Activated effector memory CD4-positive, alpha-beta T cell treated with anti-CD3 and anti-CD28 coated beads, Interleukin-2, amount 50 U/mL, for 16 hours (primary cell): Measurements from ENCODE around the gene ZNF275.
"Not testable (repeated sequence)": the region's sequence is repeated elsewhere in the genome, so short reads cannot be mapped to it uniquely, and the experiment has no call there.

Experiments used
- DNase-seq: peaks from one replicate; pipeline ENCODE4 v3.0.0-alpha.2; 2020

Gene ZNF275

DNA sequence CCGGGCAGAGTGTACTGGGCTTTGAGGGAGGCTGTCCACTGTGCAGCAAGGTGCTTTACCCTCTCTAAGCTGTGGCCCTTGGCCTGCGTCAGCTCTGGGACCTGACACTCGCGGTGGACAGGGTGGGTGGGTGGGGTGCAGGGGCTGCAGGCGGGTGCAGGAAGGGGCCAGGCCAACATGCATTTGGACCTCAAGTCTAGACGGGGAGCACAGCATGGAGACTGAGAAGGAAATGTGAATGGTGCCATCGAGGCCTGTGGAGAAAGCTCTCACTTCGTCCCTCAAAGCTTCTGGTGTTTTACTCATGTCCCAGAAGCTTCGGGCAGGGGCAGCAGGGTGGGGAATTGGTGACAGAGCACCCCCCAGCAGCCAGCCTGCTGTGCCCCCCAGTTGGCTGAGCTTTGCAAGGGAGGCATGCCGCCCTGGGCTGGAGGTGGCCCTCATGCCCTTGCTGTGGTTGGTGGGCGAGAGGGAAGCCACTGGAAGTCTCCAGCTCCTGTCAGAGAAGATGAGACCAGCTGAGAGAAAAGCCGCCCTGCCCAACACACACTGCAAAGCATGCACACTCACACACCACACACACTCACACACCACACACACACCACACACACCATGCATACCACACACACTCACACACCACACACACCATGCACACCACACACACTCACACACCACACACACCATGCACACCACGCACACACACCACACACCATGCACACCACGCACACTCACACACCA lies 54.9 kb downstream of the ZNF275 start:
- no peak for DNase-seq

DNA sequence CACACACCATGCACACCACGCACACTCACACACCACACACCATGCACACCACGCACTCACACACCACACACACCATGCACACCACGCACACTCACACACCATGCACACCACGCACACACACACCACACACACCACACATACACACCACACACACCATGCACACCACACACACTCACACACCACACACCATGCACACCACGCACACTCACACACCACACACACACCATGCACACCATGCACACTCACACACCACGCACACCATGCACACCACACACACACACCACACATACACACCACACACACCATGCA lies 55.5 kb downstream of the ZNF275 start:
- not testable (repeated sequence) for DNase-seq

DNA sequence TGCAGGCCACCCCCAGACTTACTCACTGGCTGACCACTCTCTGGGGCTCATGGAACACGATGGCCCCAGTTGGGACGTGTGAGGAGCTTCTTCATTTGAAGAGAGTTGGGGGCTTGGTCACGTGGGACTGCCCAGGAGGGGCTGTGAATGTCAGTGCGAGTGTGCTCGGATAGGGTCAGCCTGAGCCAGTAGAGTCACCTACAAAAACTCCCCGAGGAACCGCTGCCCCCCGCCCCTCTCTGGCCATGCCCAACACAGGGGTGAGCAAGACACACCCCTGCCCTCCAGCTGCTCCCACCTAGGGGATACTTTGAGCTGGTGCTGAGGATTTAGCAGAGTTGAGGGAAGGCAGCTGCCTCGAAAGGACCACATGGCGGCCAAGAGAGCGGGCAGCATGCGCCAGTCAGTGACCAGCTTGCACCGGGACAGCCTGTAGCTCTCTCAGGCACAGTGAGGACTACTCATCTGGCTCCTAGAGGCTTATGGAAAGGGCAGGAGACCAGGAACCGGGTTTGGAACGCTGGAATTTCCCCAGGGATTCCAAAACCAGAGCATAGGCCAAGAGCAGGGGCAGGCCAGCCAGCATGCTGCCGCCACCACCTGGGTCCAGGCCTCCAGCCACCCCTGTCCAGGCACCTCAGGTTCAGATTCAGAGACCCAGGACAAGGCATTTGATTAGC lies 58.8 kb downstream of the ZNF275 start:
- no peak for DNase-seq

DNA sequence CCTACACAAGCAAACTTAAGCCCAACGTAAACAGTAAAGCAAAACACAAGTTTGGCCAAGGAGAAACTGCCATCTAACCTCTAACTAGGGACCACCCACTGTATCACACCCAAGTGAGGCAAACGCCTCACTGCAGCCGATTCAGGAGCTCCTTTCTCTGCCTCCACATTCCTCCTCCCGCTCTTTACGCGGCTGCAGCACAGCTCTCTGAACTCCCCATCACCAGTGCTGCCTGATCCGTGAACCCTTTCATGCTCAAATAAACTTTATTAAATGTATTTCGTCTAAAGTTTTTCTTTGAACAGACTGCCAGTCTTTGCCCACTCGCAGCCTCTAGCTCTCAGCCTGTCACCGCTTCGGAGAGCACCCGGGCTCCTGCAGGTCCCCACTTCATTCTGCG lies 60.7 kb downstream of the ZNF275 start:
- DNase-seq, result no peak

DNA sequence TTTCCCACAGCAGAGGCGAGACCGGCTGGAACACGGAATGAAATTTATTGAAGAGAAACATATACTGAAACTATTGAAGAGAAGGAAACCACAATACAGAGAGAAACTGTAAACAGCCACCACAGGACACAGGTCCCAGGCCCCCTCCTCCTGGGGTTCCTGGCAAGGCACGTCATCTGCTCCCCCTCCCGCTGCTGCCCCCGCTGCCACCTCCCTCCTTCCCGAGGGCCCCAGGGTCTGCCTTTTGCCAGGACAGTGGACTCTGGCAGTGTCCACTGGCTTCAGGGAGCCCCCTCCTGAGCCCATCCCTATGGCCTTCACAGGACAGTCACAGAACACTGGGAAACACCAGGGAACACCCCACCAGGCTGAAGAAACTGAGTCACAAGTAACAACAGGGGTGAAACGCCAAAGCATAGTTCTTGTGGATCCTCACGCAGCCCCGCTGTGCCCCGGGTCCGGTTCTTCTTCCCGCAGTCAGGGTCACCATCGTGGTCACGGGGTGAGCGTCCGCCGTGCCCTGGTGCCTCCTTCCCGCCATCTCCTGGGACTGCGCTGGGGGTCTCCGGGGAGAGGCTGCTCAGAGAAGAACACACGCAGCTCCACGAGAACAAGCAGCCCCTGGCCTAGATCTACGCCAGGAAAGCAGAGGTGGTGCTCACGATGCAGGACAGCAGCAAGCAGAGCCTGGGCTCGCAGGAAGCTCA lies 61.8 kb downstream of the ZNF275 start:
- DNase-seq, result peak; percentile 28

DNA sequence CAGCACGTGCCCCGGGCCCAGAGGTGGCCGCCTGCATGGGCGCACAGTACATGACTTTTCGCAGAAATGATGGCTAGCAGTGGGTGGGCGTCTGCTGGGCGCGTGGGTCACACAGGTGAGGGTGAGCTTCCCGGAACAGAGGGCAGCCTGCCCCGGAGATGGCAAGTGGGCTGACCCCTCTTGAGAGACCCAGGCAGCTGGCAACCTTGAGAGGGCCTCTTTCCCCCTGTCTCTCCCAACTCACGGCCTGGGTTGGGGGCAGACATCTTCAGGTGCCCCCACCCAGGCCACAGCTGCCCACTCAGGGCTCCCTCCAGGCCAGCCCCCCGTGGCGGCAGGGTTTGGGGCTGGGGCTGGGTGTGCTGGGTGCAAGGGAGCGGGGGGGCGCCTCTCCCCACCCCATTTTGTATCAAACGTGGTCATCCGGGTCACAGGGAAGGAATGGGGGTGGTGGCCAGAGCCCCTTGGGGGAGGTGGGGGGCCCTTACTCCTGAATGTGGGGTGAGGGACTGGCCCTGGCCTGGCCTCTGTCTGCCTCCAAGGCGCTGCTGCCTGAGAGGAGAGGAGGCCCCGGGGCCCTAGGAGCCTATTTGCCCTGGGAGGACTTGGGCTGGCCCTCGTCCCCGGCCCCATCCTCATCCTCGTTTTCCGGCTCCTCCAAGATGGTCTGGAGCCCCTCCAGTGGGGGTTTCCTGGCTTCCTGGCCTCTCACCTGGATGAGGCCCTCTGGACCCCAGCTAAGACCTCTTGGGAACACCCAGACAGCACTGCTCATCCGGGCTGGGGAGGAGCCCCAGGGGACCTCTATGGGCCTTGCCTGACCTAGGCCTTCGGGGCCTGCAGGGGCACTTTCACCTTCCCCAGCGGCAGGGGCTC lies 62.6 kb downstream of the ZNF275 start:
- DNase-seq, result peak; percentile 16

DNA sequence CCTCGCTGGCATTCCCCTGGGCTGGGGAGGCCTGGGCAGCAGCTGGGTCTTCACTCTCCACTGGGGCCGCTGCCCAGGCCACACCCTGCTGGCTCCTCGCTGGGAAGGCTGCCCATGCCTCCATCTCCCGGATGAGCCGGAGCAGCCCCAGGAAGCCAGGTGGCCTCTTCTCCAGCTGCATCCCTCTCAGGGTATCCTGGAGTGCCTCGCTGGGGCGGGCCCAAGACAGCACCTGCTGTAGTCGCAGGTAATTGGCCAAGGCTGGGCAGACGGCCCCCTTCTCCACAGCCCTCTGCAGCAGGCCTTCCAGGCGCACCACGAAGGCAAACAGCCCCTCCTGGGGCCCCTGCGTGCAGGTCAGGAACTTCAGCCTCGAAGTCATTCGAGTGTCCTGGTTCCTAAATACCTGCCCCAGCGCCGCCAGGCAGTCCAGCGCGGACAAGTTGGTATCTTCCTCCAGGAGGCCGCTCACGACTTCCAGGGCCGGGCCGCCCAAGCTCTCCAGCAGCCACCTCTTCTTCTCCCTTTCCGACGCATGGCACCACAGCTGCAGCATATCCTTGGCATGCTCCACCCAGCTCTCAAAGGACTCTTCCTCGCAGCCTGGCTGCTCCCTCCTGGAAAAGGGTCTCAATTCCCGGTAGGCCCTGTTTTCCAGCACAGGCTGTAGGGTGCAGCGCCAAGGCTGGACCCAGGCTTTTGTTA lies 63.5 kb downstream of the ZNF275 start:
- no peak for DNase-seq

DNA sequence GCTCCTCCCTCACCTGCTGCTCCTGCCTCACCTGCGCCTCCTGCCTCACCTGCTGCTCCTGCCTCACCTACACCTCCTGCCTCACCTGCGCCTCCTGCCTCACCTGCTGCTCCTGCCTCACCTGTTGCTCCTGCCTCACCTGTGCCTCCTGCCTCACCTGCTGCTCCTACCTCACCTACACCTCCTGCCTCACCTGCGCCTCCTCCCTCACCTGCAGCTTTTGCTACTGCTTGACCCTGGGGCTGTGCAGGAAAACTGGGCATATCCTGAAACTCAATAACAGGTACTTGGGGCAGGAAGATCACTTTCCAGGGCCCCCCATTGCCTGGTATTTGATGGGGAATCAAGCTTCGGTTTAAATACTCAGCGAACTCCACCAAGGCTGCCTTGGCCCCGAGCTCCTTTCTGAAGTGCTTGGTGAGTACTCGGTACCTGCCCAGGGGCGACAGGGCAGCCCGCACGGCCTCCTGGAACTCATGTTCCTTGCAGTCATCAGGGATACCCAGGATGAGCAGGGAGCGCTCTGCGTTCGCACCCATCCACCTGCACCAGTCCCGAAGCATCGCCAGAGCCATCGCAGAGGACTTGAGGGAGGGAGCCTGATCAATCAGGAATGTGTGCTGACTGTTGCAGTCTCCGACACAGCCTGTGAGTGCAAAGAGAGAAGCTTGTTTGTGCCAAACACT lies 64.5 kb downstream of the ZNF275 start:
- DNase-seq, result no peak

DNA sequence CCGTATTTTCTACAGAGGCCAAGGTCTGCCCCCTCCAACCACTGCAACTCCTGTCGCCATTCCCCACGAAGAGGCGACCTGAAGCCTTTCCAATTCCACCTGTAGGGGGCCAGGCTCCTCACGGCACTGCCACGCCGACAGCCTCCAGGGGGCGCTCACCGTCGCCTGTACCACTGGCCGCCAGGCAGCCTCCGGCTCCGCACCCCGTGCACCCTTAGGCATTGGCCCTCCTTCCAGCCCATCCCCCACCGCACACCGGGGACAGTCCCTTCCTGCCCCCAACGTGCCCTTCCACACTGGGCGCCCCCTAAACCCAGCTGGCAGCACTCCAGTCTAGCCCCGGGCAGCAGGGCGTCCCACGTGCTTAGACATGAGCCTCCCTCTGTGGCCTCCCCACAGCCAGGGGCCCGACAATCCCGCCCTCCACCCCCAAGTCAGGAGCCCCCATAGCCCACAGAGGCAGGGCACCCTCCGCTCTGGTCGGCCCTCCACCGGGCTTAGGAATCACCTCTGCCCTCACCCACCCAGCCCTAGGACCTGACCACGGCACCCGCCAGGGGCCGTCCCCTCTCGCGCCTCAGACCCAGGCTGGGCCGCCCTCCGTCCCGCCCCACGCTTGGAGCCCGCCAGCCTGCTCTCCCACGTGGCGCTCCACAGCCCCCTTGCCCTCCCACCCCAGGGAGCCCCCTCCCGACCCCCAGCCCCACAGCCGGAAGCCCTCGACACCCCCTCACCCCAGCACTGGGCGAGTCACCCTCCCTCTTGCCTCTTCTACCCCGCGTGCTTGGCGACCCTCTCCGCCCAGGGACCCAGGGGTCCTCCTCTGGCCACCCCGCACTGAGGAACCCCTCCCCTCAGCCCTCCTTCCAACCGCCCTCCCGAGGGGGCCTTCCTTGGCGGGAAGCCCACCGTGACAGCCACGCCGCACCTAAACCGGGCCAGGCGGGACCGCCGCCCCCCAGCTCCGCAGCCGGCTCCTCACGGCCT lies 66.5 kb downstream of the ZNF275 start:
- DNase-seq, result peak; percentile 83

DNA sequence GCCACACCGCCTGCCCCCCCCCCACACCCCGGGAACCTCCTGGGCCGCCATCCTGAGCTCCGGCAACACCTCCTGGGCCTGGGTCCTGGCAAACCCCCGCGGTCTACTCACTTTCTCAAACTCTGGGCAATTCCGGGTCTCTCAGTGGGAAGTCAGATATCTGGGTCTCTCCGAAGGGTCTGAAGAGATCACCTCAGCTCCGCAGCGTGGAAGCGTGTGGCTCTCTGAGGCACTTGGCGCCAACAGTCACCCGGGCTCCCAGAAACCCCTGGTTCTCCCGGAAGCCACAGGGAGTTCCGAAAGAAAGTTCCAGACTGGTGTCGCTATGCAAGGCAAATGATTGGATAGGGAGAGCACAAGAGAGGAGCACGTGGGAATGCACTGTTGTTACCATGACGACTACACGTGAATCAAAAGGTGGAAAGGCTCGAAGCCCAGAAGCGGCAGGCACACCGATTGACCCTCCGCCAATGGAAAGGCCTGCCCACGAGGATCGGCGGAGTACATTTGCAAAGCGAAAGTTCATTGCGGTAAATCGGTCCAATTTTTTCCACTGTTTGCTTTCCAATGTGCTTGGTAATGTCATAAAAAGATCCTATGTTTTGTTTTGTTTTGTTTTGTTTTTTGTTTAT lies 67.3 kb downstream of the ZNF275 start, which contains the start of gene PNMA6E:
Gene PNMA6E, minus strand, starts transcription at position 218 of the 632 bp plus-strand sequence. CDS start 2,501 bp downstream, outside the sequence.
- DNase-seq, result no peak
